Spleen (tissue), 11 donors: ENCODE data around the gene ENTR1. TPM values are rescaled to one million over a fixed set of nuclear protein-coding genes. Genes with fewer than 3 reads are reported as not detected.

Experiments
- DNase-seq: peaks from one replicate; pipeline ENCODE4 v3.0.0-alpha.2; 2020
- H3K27ac ChIP-seq, 8 donors: fragments of 200-600 bp; sonication (generic) in 7 of 8; 1 replicate in 4 of 8; 2 replicates in 4 of 8; pipeline versions ENCODE4 v1.5.0 to v1.8.0; 2016 to 2021; ENCODE audit warnings: inconsistent platforms in 4 of 8, mild to moderate bottlenecking in 4 of 8, moderate library complexity in 1 of 8
- H3K27me3 ChIP-seq, 7 donors: fragments of 200-600 bp; sonication (generic) in 6 of 7; replicated peaks in 1 of 7; 1 replicate in 4 of 7; 2 replicates in 3 of 7; pipeline versions ENCODE4 v1.5.0 to v1.8.0; 2016 to 2021; ENCODE audit warnings: inconsistent platforms in 3 of 7, mild to moderate bottlenecking in 1 of 7
- H3K36me3 ChIP-seq, 6 donors: fragments of 200-600 bp; sonication (generic) in 5 of 6; 1 replicate in 4 of 6; 2 replicates in 2 of 6; pipeline versions ENCODE4 v1.5.0 to v1.8.0; 2016 to 2021; ENCODE audit warnings: inconsistent platforms in 2 of 6
- H3K4me1 ChIP-seq, 6 donors: fragments of 200-600 bp; sonication (generic) in 5 of 6; 1 replicate in 3 of 6; 2 replicates in 3 of 6; pipeline versions ENCODE4 v1.5.0 to v1.8.0; 2016 to 2021; ENCODE audit warnings: inconsistent platforms in 3 of 6
- H3K4me3 ChIP-seq, 8 donors: fragments of 200-600 bp; sonication (generic) in 7 of 8; 1 replicate in 4 of 8; 2 replicates in 4 of 8; pipeline versions ENCODE4 v1.5.0 to v1.8.0; 2016 to 2021; ENCODE audit warnings: inconsistent platforms in 4 of 8, mild to moderate bottlenecking in 4 of 8, moderate library complexity in 2 of 8
- H3K9me3 ChIP-seq, 8 donors: fragments of 200-600 bp; sonication (generic) in 7 of 8; 1 replicate in 4 of 8; 2 replicates in 4 of 8; pipeline versions ENCODE4 v1.5.0 to v1.8.0; 2016 to 2021; ENCODE audit warnings: inconsistent platforms in 4 of 8
- POLR2A ChIP-seq, 3 donors: fragments of 450-650 bp; IDR thresholded peaks; one replicate each; pipeline ENCODE4 v1.5.1; 2017; ENCODE audit warnings: antibody characterized with exemption in 3 of 3, mild to moderate bottlenecking in 1 of 3
- POLR2AphosphoS5 ChIP-seq, 3 donors: sonication (generic); formaldehyde crosslinking; IDR thresholded peaks; one replicate each; pipeline ENCODE4 v1.5.1; 2017; ENCODE audit warnings: antibody characterized with exemption in 3 of 3
- WGBS, 5 donors: extraction: QIAGEN DNeasy Blood & Tissue Kit in 3 of 5; methylation state at CpG; one replicate each; pipeline versions ENCODE4 v1.1.5 to v1.1.7; 2013 to 2018; 5-methylcytosine and 5-hydroxymethylcytosine counted together
- intact Hi-C: fragments of 100-400 bp; cut with DNase I; formaldehyde crosslinking; loops from one replicate; pipeline ENCODE4 v1.15.0; 2023; ENCODE audit warnings: low total_unique reads
- polyA plus RNA-seq, 3 donors: library from polyadenylated mRNA; stranded (reverse); fragments of 200-250 nt; gene quantifications; one replicate each; pipeline ENCODE4 v1.2.1, GENCODE V29; 2013
- total RNA-seq, 7 donors: library from RNA; depleted of rRNA in 3 of 7; stranded (reverse); fragments of >200 nt in 3 of 7; fragmentation: NEBNext Ultra II Directional in 4 of 7; extraction: Animal tissue kit (Norgen Biotek cat#: 25700) in 4 of 7; gene quantifications; one replicate each; pipeline versions ENCODE4 v1.1.0 to v1.2.1, GENCODE V29; 2016 to 2021
- TF ChIP-seq, protein P1 (sequence below), 11 experiments: fragments of 200-600 bp in 7 of 11; fragments of 450-650 bp in 4 of 11; sonication (generic) in 4 of 11; IDR thresholded peaks in 8 of 11; conservative IDR thresholded peaks in 3 of 11; 1 replicate in 7 of 11; 2 replicates in 4 of 11; pipeline versions ENCODE4 v1.4.0 to v1.8.0; 2016 to 2021; ENCODE audit warnings: antibody characterized with exemption in 11 of 11, inconsistent platforms in 4 of 11, mild to moderate bottlenecking in 1 of 11
- donor health status: healthy with polysubstance abuse.
- donor health status: DM: no; HTN: no; CAD: no; lungs with moderate emphysema.
- donor health status: DM: no; HTN: no; CAD: no.
- donor health status: Bipolar disorder and iron deficiency.
- donor health status: healthy.
- donor health status: DM: no; HTN: no; CAD: no.
- donor health status: DM: yes; HTN: yes; CAD: no.

ENTR1 gene
- total and polyA plus RNA-seq, 10 donors: 38.5 to 78.5 (median 61.0) TPM

- no peak for DNase-seq
- peaks cover 8 to 94% (median 65%) of the 10 kb centered on the region in 6 donors for H3K36me3 ChIP-seq
- H3K4me3 ChIP-seq: no peak overlapping the region
- 93 to 97% (median 95%) methylated on average over 35 to 43 of the region's 43 CpGs for WGBS, 5 donors
- intact Hi-C loops: no loop called here
- TF ChIP-seq, protein P1, sequence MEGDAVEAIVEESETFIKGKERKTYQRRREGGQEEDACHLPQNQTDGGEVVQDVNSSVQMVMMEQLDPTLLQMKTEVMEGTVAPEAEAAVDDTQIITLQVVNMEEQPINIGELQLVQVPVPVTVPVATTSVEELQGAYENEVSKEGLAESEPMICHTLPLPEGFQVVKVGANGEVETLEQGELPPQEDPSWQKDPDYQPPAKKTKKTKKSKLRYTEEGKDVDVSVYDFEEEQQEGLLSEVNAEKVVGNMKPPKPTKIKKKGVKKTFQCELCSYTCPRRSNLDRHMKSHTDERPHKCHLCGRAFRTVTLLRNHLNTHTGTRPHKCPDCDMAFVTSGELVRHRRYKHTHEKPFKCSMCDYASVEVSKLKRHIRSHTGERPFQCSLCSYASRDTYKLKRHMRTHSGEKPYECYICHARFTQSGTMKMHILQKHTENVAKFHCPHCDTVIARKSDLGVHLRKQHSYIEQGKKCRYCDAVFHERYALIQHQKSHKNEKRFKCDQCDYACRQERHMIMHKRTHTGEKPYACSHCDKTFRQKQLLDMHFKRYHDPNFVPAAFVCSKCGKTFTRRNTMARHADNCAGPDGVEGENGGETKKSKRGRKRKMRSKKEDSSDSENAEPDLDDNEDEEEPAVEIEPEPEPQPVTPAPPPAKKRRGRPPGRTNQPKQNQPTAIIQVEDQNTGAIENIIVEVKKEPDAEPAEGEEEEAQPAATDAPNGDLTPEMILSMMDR (IDR thresholded peaks at IDR 0.05 in 8 of 11, conservative IDR thresholded peaks at IDR 0.05 in 3 of 11): no peak
- peak in 1 of 3 donors; percentile 5 for TF ChIP-seq POLR2AphosphoS5 (IDR thresholded peaks at IDR 0.05)
- no peaks in the 10 kb centered on the region for H3K27me3 ChIP-seq
- H3K9me3 ChIP-seq: no peaks in the 10 kb centered on the region
- no peak overlapping the region for H3K27ac ChIP-seq
- no peaks in the 10 kb centered on the region for H3K4me1 ChIP-seq
These were observed 13.2 kb upstream of the ENTR1 start for GRCh38 chr9:136423432-136424146.

DNA sequence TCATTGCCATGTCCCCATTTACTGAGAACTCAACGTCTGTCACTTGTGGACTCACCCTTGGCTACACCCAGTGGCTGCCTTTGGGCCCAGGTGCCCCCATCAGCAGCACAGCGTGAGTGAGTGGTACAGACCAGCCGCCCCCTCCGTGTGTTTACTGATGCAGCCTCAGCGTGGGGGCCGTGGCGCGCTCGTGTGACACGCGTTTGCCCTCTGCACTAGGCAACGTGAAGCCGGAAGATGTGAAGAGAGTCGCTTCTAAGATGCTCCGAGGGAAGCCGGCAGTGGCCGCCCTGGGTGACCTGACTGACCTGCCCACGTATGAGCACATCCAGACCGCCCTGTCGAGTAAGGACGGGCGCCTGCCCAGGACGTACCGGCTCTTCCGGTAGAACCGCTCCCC is 12.5 kb upstream of the ENTR1 start:
- no peak for TF ChIP-seq POLR2AphosphoS5 (IDR thresholded peaks at IDR 0.05)
- no peak for TF ChIP-seq POLR2A (IDR thresholded peaks at IDR 0.05)
- TF ChIP-seq, protein P1 (IDR thresholded peaks at IDR 0.05 in 8 of 11, conservative IDR thresholded peaks at IDR 0.05 in 3 of 11): no peak
- Histone ChIP-seq H3K9me3 (no peaks in the 10 kb centered on the region), H3K27ac (no peak overlapping the region), H3K36me3 (peaks cover 8 to 94% (median 71%) of the 10 kb centered on the region in 6 donors), H3K4me1 (no peaks in the 10 kb centered on the region), H3K4me3 (no peak overlapping the region), H3K27me3 (no peaks in the 10 kb centered on the region)
- intact Hi-C loops: no loop called here
- DNase-seq: no peak
- WGBS, 5 donors: 95 to 98% (median 96%) methylated on average over 25 to 26 of the region's 26 CpGs

GRCh38 chr9:136421791-136422190 is 11.4 kb upstream of the ENTR1 start:
- Histone ChIP-seq H3K9me3 (no peaks in the 10 kb centered on the region), H3K4me1 (no peaks in the 10 kb centered on the region), H3K4me3 (no peak overlapping the region), H3K27ac (no peak overlapping the region), H3K36me3 (peaks cover 8 to 98% (median 82%) of the 10 kb centered on the region in 6 donors), H3K27me3 (no peaks in the 10 kb centered on the region)
- peak in 1 of 3 donors; percentile 59 for TF ChIP-seq POLR2AphosphoS5 (IDR thresholded peaks at IDR 0.05)
- TF ChIP-seq, protein P1 (IDR thresholded peaks at IDR 0.05 in 8 of 11, conservative IDR thresholded peaks at IDR 0.05 in 3 of 11): no peak
- intact Hi-C loops: no loop called here
- WGBS, 5 donors: 89 to 96% (median 93%) methylated on average over 7 to 21 of the region's 21 CpGs
- DNase-seq: no peak

- H3K27ac ChIP-seq: no peak overlapping the region
- TF ChIP-seq, protein P1 (IDR thresholded peaks at IDR 0.05 in 8 of 11, conservative IDR thresholded peaks at IDR 0.05 in 3 of 11): no peak
- TF ChIP-seq POLR2AphosphoS5 (IDR thresholded peaks at IDR 0.05): peak in 1 of 3 donors; percentile 29
- H3K4me3 ChIP-seq: no peak overlapping the region
- no peaks in the 10 kb centered on the region for H3K4me1 ChIP-seq
- no peaks in the 10 kb centered on the region for H3K9me3 ChIP-seq
- DNase-seq: no peak
- 90 to 97% (median 95%) methylated on average over 10 to 12 of the region's 12 CpGs for WGBS, 5 donors
- H3K36me3 ChIP-seq: peaks cover 8 to 100% (median 99%) of the 10 kb centered on the region in 6 donors
- no peaks in the 10 kb centered on the region for H3K27me3 ChIP-seq
- intact Hi-C loops: no loop called here
These were observed 8.6 kb upstream of the ENTR1 start for GRCh38 chr9:136419092-136419420.
